Suprapubic skin (tissue), 4 donors: ENCODE results near the gene COL18A1.

ENCODE experiments used
- CTCF ChIP-seq, 2 donors: fragments of 200-600 bp in 1 of 2; fragments of 450-650 bp in 1 of 2; sonication (generic) in 1 of 2; IDR thresholded peaks; one replicate each; pipeline ENCODE4 v1.5.1; 2016 to 2019; ENCODE audit warnings: antibody characterized with exemption in 2 of 2, mild to moderate bottlenecking in 1 of 2, moderate library complexity in 1 of 2
- EP300 ChIP-seq: sonication (generic); formaldehyde crosslinking; IDR thresholded peaks from one replicate; pipeline ENCODE4 v1.6.1; 2017; ENCODE audit warnings: antibody characterized with exemption
- POLR2A ChIP-seq, 2 donors: fragments of 450-650 bp; IDR thresholded peaks; one replicate each; pipeline ENCODE4 v1.6.1; 2017; ENCODE audit warnings: antibody characterized with exemption in 2 of 2, mild to moderate bottlenecking in 2 of 2, moderate library complexity in 2 of 2
- POLR2AphosphoS5 ChIP-seq, 3 donors: sonication (generic); formaldehyde crosslinking; IDR thresholded peaks; one replicate each; pipeline ENCODE4 v1.6.1; 2017; ENCODE audit warnings: antibody characterized with exemption in 3 of 3

- TF ChIP-seq POLR2A (IDR thresholded peaks at IDR 0.05), result no peak
- no peak for TF ChIP-seq CTCF (IDR thresholded peaks at IDR 0.05)
- no peak for TF ChIP-seq POLR2AphosphoS5 (IDR thresholded peaks at IDR 0.05)
- TF ChIP-seq EP300, result no peak
These were observed 127.9 kb downstream of the COL18A1 start for GRCh38 chr21:45532826-45533360.
